GM21825 (cell line): Measurements from ENCODE around the gene GTPBP6.
A peak's percentile ranks its signal among the peaks of the same experiment; 100 is the strongest.

Source experiments
- ATAC-seq: cut with Tn5 transposase; IDR thresholded peaks from one replicate; pipeline ENCODE4 v1.9.1; 2021; ENCODE audit warnings: mild to moderate bottlenecking, moderate library complexity; ENCODE audit not compliant: unreplicated experiment

The GTPBP6 gene

GRCh38 chrX:318739-319578, at the start of gene GTPBP6:
TSS of gene GTPBP6 (minus strand) at chrX:318796. CDS start at chrX:318787, 9 bp downstream.
- ATAC-seq = peak; percentile 81

- no peak for ATAC-seq
Measured at GRCh38 chrX:367866-368265, 49.3 kb upstream of the GTPBP6 start.

GRCh38 chrX:367349-367748, 48.8 kb upstream of the GTPBP6 start:
- no peak for ATAC-seq

GRCh38 chrX:363621-364375, 45.2 kb upstream of the GTPBP6 start:
- ATAC-seq = no peak

GRCh38 chrX:362937-363620, 44.5 kb upstream of the GTPBP6 start:
- ATAC-seq = no peak

- no peak for ATAC-seq
Measured at GRCh38 chrX:362351-362750, 43.8 kb upstream of the GTPBP6 start.

- ATAC-seq = no peak
Measured at GRCh38 chrX:361231-362145, 42.9 kb upstream of the GTPBP6 start.

GRCh38 chrX:360496-361150, 42.0 kb upstream of the GTPBP6 start:
- ATAC-seq = no peak

- no peak for ATAC-seq
Measured at GRCh38 chrX:358651-359143, 40.1 kb upstream of the GTPBP6 start.

- ATAC-seq = no peak
Measured at GRCh38 chrX:357693-358471, 39.3 kb upstream of the GTPBP6 start.

GRCh38 chrX:357035-357692, 38.6 kb upstream of the GTPBP6 start:
- no peak for ATAC-seq

- no peak for ATAC-seq
Measured at GRCh38 chrX:356385-357034, 37.9 kb upstream of the GTPBP6 start.

- ATAC-seq = no peak
Measured at GRCh38 chrX:355329-356050, 36.9 kb upstream of the GTPBP6 start.

- ATAC-seq = no peak
Measured at GRCh38 chrX:353566-354535, 35.3 kb upstream of the GTPBP6 start.

GRCh38 chrX:352582-353314, 34.2 kb upstream of the GTPBP6 start:
- no peak for ATAC-seq

- no peak for ATAC-seq
Measured at GRCh38 chrX:352181-352580, 33.6 kb upstream of the GTPBP6 start.
